IPS DF 4.7 (cell line): Measurements from ENCODE around the gene BLVRB.
"Not testable (repeated sequence)": the region's sequence is repeated elsewhere in the genome, so short reads cannot be mapped to it uniquely, and the experiment has no call there.

ENCODE experiments used
- DNase-seq: peaks from one replicate; pipeline ENCODE4 v3.0.0-alpha.2; 2013; ENCODE audit warnings: low spot score; ENCODE audit errors: extremely low read depth

Gene BLVRB

DNA sequence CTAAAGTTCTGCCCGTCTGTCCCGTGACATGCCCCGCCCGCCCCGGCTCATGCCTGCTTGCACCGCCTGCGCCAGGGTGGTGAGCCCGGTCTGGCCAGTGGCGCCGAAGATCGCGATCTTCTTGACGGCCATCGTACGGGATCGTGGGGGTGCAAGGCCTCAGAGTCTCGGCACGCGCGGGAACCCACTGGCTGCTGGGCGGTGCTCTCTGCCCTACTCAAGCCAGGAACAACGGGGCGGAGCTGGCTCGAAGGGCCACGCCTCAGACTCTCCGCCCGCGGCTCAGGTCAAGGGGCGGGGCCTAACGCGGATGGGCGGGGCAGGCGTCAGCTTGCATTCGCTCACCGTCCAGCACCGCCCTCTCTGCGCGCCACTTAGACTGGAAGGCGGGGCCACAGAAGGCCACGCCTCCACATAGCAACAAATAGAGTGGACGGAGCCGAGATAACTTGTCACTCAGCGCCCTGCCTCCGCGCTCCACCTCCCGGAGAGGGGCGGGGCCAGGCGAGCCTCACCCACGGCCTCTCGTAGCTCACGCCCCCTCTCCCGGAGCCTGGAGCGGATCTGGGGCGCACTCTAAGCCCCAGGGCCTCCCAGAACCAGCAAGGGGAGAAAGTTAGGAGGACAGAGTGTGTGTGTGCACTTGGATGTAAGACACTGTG, at the start of gene BLVRB:
Gene BLVRB (minus strand): TSS at position 189 of the 662 bp plus-strand sequence. CDS start 57 bp downstream, at position 132.
- DNase-seq: no peak

- no peak for DNase-seq
Measured at GRCh38 chr19:40513741-40514315, 48.3 kb upstream of the BLVRB start.

GRCh38 chr19:40513345-40513678, 47.8 kb upstream of the BLVRB start:
- DNase-seq: no peak

GRCh38 chr19:40512473-40513344, 47.2 kb upstream of the BLVRB start:
- no peak for DNase-seq

DNA sequence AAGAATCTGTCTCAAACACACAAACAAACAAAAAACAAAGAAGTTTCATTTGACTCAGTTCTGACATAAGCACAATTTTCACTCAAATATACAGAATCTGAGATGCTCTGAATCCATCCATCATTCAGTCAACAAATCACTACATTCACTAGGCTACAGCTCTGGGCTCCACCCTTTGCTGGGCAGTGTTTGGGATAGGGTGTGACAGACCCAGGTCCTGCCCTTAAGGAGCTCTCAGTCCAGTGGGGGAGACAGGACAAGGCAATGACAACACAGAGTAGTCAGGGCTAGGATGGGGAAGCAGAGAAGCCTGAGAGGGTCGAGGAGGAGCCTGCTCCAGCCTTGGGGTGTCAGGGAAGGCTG, 46.5 kb upstream of the BLVRB start:
- no peak for DNase-seq

DNA sequence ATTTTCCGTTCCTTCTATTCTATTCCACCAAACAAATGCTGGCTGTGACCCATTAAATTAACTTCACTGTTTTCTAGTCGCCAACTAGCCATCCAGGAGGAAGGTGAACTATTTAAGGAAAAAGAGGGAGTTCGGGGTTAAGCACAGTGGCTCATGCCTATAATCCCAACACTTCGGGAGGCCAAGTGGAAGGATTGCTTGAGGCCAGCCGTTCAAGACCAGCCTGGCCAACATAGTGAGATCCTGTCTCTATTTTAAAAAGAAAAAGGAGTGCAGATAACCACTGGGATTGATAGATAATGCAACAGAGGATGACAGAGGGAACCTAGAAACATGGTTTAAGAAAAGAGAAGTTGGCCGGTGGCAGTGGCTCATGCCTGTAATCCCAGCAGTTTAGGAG, 45.9 kb upstream of the BLVRB start:
- DNase-seq: no peak

GRCh38 chr19:40510526-40511115, 45.1 kb upstream of the BLVRB start:
- no peak for DNase-seq

GRCh38 chr19:40508739-40509260, 43.3 kb upstream of the BLVRB start:
- no peak for DNase-seq

GRCh38 chr19:40507892-40508291, 42.3 kb upstream of the BLVRB start:
- DNase-seq: no peak

- DNase-seq: no peak
Measured at GRCh38 chr19:40506099-40506498, 40.6 kb upstream of the BLVRB start.

- DNase-seq: no peak
Measured at GRCh38 chr19:40503320-40503695, 37.8 kb upstream of the BLVRB start.

DNA sequence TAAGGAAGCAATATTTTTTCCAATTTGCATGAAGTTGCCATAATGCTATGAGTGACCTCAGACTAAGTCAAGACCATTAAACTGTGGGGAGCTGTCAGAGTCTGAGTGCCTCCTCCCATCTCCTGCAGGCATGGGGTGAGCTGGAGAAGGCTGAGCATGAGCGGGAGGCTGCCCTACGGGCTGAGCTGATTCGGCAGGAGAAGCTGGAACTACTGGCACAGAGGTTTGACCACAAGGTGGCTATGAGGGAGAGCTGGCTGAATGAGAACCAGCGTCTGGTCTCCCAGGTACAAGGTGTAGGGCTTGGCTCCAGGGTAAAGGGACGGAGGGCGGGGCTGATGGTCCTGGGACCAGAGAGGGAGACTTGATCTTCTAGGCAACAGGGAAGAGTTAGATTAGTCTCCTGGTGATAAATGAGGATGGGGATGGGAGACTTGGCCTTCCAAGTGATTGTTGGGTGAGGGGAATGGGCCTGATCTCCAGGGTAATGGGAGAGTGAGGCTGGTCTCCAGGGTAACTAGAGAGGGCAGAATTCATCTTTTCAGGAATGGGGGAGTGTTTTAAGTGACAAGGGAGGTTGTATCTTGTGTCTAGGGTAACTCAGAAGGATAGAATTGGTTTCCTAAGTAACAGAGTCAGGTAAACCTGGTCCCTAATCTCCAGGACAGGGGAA, 37.2 kb upstream of the BLVRB start:
- DNase-seq: no peak

DNA sequence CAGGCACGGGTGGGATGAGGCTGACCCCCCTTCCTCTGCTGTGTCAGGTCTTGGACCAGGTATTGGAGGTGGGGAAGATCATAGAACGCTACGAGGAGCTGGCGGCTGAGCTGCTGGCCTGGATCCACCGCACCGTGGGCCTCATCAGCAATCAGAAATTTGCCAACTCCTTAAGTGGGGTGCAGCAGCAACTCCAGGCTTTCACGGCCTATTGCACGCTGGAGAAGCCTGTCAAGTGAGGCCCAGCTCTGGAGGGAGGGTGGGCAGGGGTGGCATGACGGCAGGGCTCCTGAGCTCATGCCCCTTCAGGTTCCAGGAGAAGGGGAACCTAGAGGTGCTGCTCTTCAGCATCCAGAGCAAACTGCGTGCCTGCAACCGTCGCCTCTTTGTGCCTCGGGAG, 36.5 kb upstream of the BLVRB start:
- no peak for DNase-seq

- DNase-seq: no peak
Measured at GRCh38 chr19:40501599-40501998, 36.1 kb upstream of the BLVRB start.

- not testable (repeated sequence) for DNase-seq
Measured at GRCh38 chr19:40500678-40501530, 35.4 kb upstream of the BLVRB start.

GRCh38 chr19:40499320-40499719, 33.8 kb upstream of the BLVRB start:
- no peak for DNase-seq

- DNase-seq: no peak
Measured at GRCh38 chr19:40497214-40497613, 31.7 kb upstream of the BLVRB start.

DNA sequence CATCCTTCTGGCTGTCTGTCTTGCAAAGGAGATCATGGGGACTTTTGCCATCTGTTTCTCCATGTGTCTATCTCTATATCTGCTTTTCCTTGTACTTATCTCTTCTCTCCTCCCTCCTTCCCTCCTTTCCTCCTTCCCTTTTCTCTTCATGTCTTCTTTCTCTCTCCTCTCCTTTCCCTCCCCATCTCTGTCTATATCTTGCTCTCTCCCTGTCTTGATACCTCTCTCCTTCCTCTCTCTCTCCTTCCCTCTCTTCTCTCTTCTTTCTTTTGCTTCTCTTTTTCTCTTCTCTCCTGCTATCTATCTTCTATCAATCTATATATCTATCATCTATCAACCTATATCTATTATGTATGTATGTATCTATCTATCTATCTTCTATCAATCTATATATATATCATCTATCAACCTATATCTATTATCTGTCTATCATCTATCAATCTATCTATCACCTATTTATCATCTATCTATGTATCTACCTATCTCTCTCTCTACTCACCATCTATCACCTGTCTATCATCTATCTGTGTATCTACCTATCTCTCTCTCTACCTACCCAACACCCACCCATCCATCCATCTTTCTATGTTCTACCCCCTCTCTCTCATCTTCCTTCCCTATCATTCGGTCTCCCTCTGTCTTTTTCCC, 28.8 kb upstream of the BLVRB start:
- DNase-seq: no peak

DNA sequence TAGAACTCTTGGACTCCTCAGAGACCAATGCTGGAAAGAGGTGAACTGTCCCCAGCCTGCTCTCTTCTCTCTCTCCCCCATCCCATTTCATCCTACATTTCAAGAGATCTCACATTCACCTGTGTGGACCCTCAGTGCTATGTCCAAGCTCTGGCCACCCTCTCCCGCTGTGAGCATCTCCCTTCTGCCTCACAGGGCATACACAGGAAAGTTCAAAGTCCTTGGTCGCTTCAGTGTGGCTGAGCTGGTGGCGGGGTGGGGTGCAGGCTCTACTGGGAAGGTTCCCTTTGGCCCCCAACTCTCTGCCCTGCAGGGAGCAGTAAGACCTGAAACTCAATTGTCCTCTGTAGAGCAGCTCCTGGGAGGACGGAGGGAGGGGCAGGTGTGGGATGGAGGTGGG, 28.2 kb upstream of the BLVRB start:
- DNase-seq: no peak

DNA sequence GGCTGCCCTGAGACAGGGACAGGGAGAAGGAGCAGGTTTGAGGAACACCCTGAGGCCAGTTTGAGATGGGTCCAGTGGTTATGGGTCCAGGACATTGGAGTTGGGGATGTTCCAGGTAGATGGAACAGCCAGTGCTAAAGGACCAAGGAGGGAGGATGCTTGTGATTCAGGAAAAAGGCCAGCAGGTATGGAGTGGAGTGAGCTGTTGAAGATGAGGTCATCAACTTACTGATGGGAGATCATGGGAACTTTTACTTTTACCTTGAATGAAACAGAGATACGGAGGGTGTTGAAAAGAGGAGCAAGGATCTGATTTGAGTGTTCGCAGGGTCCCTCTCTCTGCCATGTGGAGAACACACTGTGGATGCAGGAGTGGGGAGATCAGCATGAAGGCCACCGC, 26.7 kb upstream of the BLVRB start:
- no peak for DNase-seq
